Hypothalamus (tissue), 51 donors: ENCODE data around the gene ABTB2.

Experiments
- DNase-seq, 51 donors: peaks; one replicate each; lab custom pipeline; 2025; lab: John Stamatoyannopoulos, UW

The ABTB2 gene

GRCh38 chr11:34203377-34203871, 154.4 kb downstream of the ABTB2 start:
- DNase-seq, result no peak

- DNase-seq, result no peak
Measured at GRCh38 chr11:34201129-34201528, 156.7 kb downstream of the ABTB2 start.

GRCh38 chr11:34199525-34199924, 158.3 kb downstream of the ABTB2 start:
- no peak for DNase-seq

GRCh38 chr11:34198523-34198922, 159.3 kb downstream of the ABTB2 start:
- no peak for DNase-seq

GRCh38 chr11:34197256-34197655, 160.6 kb downstream of the ABTB2 start:
- no peak for DNase-seq

- no peak for DNase-seq
Measured at GRCh38 chr11:34194576-34195335, 163.1 kb downstream of the ABTB2 start.

GRCh38 chr11:34192481-34193401, 165.1 kb downstream of the ABTB2 start:
- peak in 20 of 51 donors; percentile 7 to 64 (median 26) for DNase-seq

- DNase-seq, result peak in 1 of 51 donors; percentile 25
Measured at GRCh38 chr11:34191578-34191977, 166.2 kb downstream of the ABTB2 start.

- DNase-seq, result no peak
Measured at GRCh38 chr11:34190192-34191139, 167.3 kb downstream of the ABTB2 start.

- DNase-seq, result no peak
Measured at GRCh38 chr11:34189191-34189590, 168.6 kb downstream of the ABTB2 start.

- no peak for DNase-seq
Measured at GRCh38 chr11:34188181-34188580, 169.6 kb downstream of the ABTB2 start.

- DNase-seq, result peak in 9 of 51 donors; percentile 12 to 39 (median 26)
Measured at GRCh38 chr11:34185926-34186841, 171.6 kb downstream of the ABTB2 start.

GRCh38 chr11:34184505-34185015, 173.2 kb downstream of the ABTB2 start:
- no peak for DNase-seq

GRCh38 chr11:34183848-34184391, 173.9 kb downstream of the ABTB2 start:
- no peak for DNase-seq

- no peak for DNase-seq
Measured at GRCh38 chr11:34182921-34183685, 174.7 kb downstream of the ABTB2 start.

- DNase-seq, result no peak
Measured at GRCh38 chr11:34182425-34182824, 175.4 kb downstream of the ABTB2 start.

- DNase-seq, result no peak
Measured at GRCh38 chr11:34181856-34182405, 175.9 kb downstream of the ABTB2 start.

- peak in 15 of 51 donors; percentile 7 to 45 (median 24) for DNase-seq
Measured at GRCh38 chr11:34181251-34181650, 176.6 kb downstream of the ABTB2 start.
